Neural cell (in vitro differentiated cells): ENCODE measurements around the gene STON2. TPM values are rescaled to one million over a fixed set of nuclear protein-coding genes. Genes with fewer than 3 reads are reported as not detected.

Source experiments
- H2AFZ ChIP-seq: fragments of 200-600, 300-800 bp; sonication (generic), shearing (Covaris generic); 2 replicates; pipeline ENCODE4 v1.6.0; 2014; ENCODE audit warnings: low read depth, mild to moderate bottlenecking, antibody characterized with exemption, low read length, moderate library complexity
- H3F3A ChIP-seq: fragments of 200-600 bp; shearing (Covaris generic); 2 replicates; pipeline ENCODE4 v1.6.1; 2016; ENCODE audit warnings: mild to moderate bottlenecking, moderate library complexity, mixed read lengths, antibody characterized with exemption, low read length; ENCODE audit not compliant: insufficient read depth, poor library complexity, severe bottlenecking
- H3K27ac ChIP-seq: fragments of 200-600, 300-800 bp; sonication (generic), shearing (Covaris generic); 2 replicates; pipeline ENCODE4 v1.5.1; 2014; ENCODE audit warnings: mild to moderate bottlenecking, low read length, moderate library complexity
- H3K27me3 ChIP-seq: fragments of 300-800, 200-600 bp; sonication (generic), shearing (Covaris generic); 2 replicates; pipeline ENCODE4 v1.6.0; 2014; ENCODE audit warnings: mild to moderate bottlenecking, low read depth, low read length, moderate library complexity; ENCODE audit not compliant: insufficient read depth
- H3K36me3 ChIP-seq: fragments of 300-800, 200-600 bp; sonication (generic), shearing (Covaris generic); 2 replicates; pipeline ENCODE4 v1.5.1; 2014; ENCODE audit warnings: mild to moderate bottlenecking, antibody characterized with exemption, low read length, moderate library complexity; ENCODE audit not compliant: insufficient read depth
- H3K4me2 ChIP-seq: fragments of 300-800, 200-600 bp; sonication (generic), shearing (Covaris generic); 2 replicates; pipeline ENCODE4 v1.6.0; 2014; ENCODE audit warnings: mild to moderate bottlenecking, low read length
- H3K4me3 ChIP-seq: fragments of 300-800, 200-600 bp; sonication (generic), shearing (Covaris generic); 2 replicates; pipeline ENCODE4 v1.5.1; 2014; ENCODE audit warnings: mild to moderate bottlenecking, low read length, moderate library complexity
- H3K79me2 ChIP-seq: fragments of 200-600 bp; shearing (Covaris generic); replicated peaks from 2 replicates; pipeline ENCODE4 v1.6.0; 2014; ENCODE audit warnings: mild to moderate bottlenecking, low read length, moderate library complexity; ENCODE audit not compliant: insufficient read depth
- H3K9ac ChIP-seq: fragments of 300-800, 200-600 bp; sonication (generic), shearing (Covaris generic); 2 replicates; pipeline ENCODE4 v1.6.1; 2016; ENCODE audit warnings: mild to moderate bottlenecking, low read length, mixed read lengths
- H3K9me2 ChIP-seq: fragments of 200-600 bp; shearing (Covaris generic); 2 replicates; pipeline ENCODE4 v1.6.1; 2016; ENCODE audit warnings: mild to moderate bottlenecking, low read length, mixed read lengths; ENCODE audit not compliant: insufficient read depth
- H3K9me3 ChIP-seq: fragments of 200-600, 300-800 bp; sonication (generic), shearing (Covaris generic); 2 replicates; pipeline ENCODE4 v1.6.1; 2016; ENCODE audit warnings: mild to moderate bottlenecking, mixed run types, low read length, moderate library complexity, mixed read lengths
- H4K20me1 ChIP-seq: fragments of 200-600 bp; shearing (Covaris generic); 2 replicates; pipeline ENCODE4 v1.6.1; 2016; ENCODE audit warnings: mild to moderate bottlenecking, mixed run types; ENCODE audit not compliant: insufficient read depth
- EP300 ChIP-seq: fragments of 450-650 bp; conservative IDR thresholded peaks from 2 replicates; pipeline ENCODE4 v1.6.1; 2014; ENCODE audit warnings: antibody characterized with exemption, mild to moderate bottlenecking, moderate library complexity; ENCODE audit not compliant: poor library complexity, severe bottlenecking
- EZH2 ChIP-seq: fragments of 200-600, 300-800 bp; shearing (Covaris generic), sonication (generic); IDR thresholded peaks from 2 replicates; pipeline ENCODE4 v1.6.1; 2014; ENCODE audit warnings: antibody characterized with exemption, low read length, borderline replicate concordance, mild to moderate bottlenecking; ENCODE audit not compliant: insufficient read depth, poor library complexity, severe bottlenecking
- MXI1 ChIP-seq: fragments of 450-650 bp; conservative IDR thresholded peaks from 2 replicates; pipeline ENCODE4 v1.6.1; 2014; ENCODE audit warnings: antibody characterized with exemption, mild to moderate bottlenecking; ENCODE audit not compliant: poor library complexity, severe bottlenecking
- POLR2AphosphoS5 ChIP-seq: IDR thresholded peaks from 2 replicates; pipeline ENCODE4 v1.6.1; 2012
- RAD21 ChIP-seq: fragments of 450-650 bp; conservative IDR thresholded peaks from 2 replicates; pipeline ENCODE4 v1.6.1; 2014; ENCODE audit warnings: antibody characterized with exemption, mild to moderate bottlenecking, moderate library complexity
- SMC3 ChIP-seq: fragments of 450-650 bp; conservative IDR thresholded peaks from 2 replicates; pipeline ENCODE4 v1.6.1; 2014; ENCODE audit warnings: antibody characterized with exemption, mild to moderate bottlenecking, moderate library complexity; ENCODE audit not compliant: poor library complexity
- TAF1 ChIP-seq: IDR thresholded peaks from 2 replicates; pipeline ENCODE4 v1.6.1; 2012; ENCODE audit warnings: low read depth
- polyA plus RNA-seq: library from polyadenylated mRNA; depleted of rRNA; stranded (reverse); fragments of >200 nt; gene quantifications from 2 replicates; pipeline ENCODE4 v1.2.3, GENCODE V29; 2014
- TF ChIP-seq, protein P1 (sequence below): IDR thresholded peaks from 2 replicates; pipeline ENCODE4 v1.6.1; 2012; ENCODE audit warnings: borderline replicate concordance
- TF ChIP-seq, protein P2 (sequence below): fragments of 450-650 bp; IDR thresholded peaks from 2 replicates; pipeline ENCODE4 v1.5.1; 2014; ENCODE audit warnings: antibody characterized with exemption, mild to moderate bottlenecking, moderate library complexity; ENCODE audit not compliant: poor library complexity, severe bottlenecking

Gene STON2
- polyA plus RNA-seq, 1 donor from 2014 or later: 11.3 TPM

DNA sequence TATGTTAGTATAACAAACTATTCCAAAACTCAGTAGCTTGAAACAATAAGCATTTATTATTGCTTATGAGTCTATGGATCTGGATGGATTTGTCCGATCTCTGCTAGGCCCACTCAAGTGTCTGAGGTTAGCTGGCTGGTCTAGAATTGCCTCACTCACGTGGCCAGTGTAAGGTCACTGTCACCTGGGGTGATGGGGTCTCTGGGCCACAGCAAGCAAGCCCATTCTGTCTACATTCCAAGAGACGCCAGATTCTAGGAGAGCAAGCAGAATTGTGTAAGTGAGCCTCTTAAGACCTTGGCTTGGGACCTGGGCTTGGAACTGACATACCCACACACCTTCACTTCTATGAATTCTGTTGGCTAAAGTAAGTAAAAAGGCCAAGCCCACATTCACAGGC is 80.2 kb downstream of the STON2 start:
- no peaks in the 10 kb centered on the region for H3K9me2 ChIP-seq
- H3K9ac ChIP-seq: no peak overlapping the region
- no peak for TF ChIP-seq EP300
- no peak for TF ChIP-seq TAF1
- TF ChIP-seq, protein P1, sequence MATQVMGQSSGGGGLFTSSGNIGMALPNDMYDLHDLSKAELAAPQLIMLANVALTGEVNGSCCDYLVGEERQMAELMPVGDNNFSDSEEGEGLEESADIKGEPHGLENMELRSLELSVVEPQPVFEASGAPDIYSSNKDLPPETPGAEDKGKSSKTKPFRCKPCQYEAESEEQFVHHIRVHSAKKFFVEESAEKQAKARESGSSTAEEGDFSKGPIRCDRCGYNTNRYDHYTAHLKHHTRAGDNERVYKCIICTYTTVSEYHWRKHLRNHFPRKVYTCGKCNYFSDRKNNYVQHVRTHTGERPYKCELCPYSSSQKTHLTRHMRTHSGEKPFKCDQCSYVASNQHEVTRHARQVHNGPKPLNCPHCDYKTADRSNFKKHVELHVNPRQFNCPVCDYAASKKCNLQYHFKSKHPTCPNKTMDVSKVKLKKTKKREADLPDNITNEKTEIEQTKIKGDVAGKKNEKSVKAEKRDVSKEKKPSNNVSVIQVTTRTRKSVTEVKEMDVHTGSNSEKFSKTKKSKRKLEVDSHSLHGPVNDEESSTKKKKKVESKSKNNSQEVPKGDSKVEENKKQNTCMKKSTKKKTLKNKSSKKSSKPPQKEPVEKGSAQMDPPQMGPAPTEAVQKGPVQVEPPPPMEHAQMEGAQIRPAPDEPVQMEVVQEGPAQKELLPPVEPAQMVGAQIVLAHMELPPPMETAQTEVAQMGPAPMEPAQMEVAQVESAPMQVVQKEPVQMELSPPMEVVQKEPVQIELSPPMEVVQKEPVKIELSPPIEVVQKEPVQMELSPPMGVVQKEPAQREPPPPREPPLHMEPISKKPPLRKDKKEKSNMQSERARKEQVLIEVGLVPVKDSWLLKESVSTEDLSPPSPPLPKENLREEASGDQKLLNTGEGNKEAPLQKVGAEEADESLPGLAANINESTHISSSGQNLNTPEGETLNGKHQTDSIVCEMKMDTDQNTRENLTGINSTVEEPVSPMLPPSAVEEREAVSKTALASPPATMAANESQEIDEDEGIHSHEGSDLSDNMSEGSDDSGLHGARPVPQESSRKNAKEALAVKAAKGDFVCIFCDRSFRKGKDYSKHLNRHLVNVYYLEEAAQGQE: no peak
- no peak for TF ChIP-seq RAD21
- no peak for TF ChIP-seq MXI1
- no peak for TF ChIP-seq POLR2AphosphoS5
- TF ChIP-seq, protein P2, sequence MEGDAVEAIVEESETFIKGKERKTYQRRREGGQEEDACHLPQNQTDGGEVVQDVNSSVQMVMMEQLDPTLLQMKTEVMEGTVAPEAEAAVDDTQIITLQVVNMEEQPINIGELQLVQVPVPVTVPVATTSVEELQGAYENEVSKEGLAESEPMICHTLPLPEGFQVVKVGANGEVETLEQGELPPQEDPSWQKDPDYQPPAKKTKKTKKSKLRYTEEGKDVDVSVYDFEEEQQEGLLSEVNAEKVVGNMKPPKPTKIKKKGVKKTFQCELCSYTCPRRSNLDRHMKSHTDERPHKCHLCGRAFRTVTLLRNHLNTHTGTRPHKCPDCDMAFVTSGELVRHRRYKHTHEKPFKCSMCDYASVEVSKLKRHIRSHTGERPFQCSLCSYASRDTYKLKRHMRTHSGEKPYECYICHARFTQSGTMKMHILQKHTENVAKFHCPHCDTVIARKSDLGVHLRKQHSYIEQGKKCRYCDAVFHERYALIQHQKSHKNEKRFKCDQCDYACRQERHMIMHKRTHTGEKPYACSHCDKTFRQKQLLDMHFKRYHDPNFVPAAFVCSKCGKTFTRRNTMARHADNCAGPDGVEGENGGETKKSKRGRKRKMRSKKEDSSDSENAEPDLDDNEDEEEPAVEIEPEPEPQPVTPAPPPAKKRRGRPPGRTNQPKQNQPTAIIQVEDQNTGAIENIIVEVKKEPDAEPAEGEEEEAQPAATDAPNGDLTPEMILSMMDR: no peak
- no peak for TF ChIP-seq SMC3
- no peak for TF ChIP-seq EZH2
- no peaks in the 10 kb centered on the region for H3K27me3 ChIP-seq
- no peak overlapping the region for H3K27ac ChIP-seq
- no peak overlapping the region for H3K4me2 ChIP-seq
- no peak overlapping the region for H2AFZ ChIP-seq
- no peaks in the 10 kb centered on the region for H3K36me3 ChIP-seq
- H4K20me1 ChIP-seq: no peaks in the 10 kb centered on the region
- no peak overlapping the region for H3K4me3 ChIP-seq
- H3K79me2 ChIP-seq: no peaks in the 10 kb centered on the region
- no peaks in the 10 kb centered on the region for H3F3A ChIP-seq
- H3K9me3 ChIP-seq: no peaks in the 10 kb centered on the region

DNA sequence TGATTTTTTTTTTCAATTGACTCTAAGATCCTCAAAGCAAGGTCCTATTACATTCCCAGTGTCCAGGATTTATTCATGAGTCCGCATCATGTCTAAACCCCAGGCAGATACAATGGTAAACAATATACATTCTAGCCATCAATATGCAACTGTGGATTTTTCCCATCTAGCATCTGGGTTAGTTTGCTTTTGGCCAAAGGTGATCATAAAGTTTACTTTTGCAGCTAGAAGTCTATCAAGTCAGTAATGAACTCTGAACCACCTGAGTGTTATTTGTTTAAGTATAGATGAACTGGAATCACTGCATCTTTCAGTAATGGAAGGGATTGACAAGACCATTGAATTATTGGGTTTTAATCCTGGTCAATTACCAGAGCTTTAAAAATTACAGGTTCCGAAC is 80.8 kb downstream of the STON2 start:
- Histone ChIP-seq H4K20me1 (no peaks in the 10 kb centered on the region), H3K27ac (no peak overlapping the region), H3K36me3 (no peaks in the 10 kb centered on the region), H3F3A (no peaks in the 10 kb centered on the region), H3K9ac (no peak overlapping the region), H3K4me3 (no peak overlapping the region), H3K4me2 (no peak overlapping the region), H3K9me2 (no peaks in the 10 kb centered on the region), H3K79me2 (no peaks in the 10 kb centered on the region), H3K27me3 (no peaks in the 10 kb centered on the region), H3K9me3 (no peaks in the 10 kb centered on the region), H2AFZ (no peak overlapping the region)
- TF ChIP-seq POLR2AphosphoS5 (no peak), MXI1 (no peak), TAF1 (no peak)

DNA sequence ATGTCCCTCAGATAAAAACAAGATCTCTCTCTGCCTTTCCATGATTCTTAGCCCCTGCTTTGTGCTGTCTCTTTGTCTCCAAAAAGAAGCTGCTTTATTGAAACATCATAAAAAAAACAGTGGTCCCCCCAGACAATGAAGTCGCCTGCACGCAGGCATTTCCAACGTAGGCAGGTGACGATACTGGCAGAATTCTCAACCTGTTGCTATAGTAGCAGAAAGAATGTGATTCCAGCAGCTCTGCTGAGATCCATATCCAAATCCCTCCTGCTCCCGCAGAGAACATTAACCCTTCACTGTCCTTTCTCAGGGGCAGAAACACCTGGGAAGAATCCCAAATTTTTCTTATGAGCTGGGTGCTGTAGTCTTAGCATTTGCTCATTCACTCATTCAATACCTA is 84.8 kb downstream of the STON2 start:
- Histone ChIP-seq H3K79me2 (no peaks in the 10 kb centered on the region), H4K20me1 (no peaks in the 10 kb centered on the region), H3K9ac (peak overlapping the region; percentile 34), H3K27ac (peak overlapping the region; percentile 76), H3K4me2 (peak overlapping the region; percentile 18), H3K27me3 (no peaks in the 10 kb centered on the region), H3K9me3 (no peaks in the 10 kb centered on the region), H3F3A (no peaks in the 10 kb centered on the region), H2AFZ (no peak overlapping the region), H3K4me3 (peak overlapping the region; percentile 37), H3K36me3 (no peaks in the 10 kb centered on the region), H3K9me2 (no peaks in the 10 kb centered on the region)
- TF ChIP-seq, protein P1: no peak
- TF ChIP-seq RAD21: no peak
- no peak for TF ChIP-seq POLR2AphosphoS5
- no peak for TF ChIP-seq SMC3
- TF ChIP-seq EZH2: no peak
- TF ChIP-seq, protein P2: no peak
- TF ChIP-seq TAF1: no peak
